HFF-Myc (cell line): ENCODE data around the gene FAM78A.

Experiments used
- DNase-seq: peaks from one replicate; pipeline ENCODE4 v3.0.0-alpha.2; 2011; ENCODE audit warnings: low read depth; ENCODE audit errors: extremely low read depth
- H3K4me3 ChIP-seq: replicated peaks from 2 replicates; pipeline ENCODE4 v1.5.1; 2011; ENCODE audit warnings: low read depth, mild to moderate bottlenecking, control low read depth, low read length
- CTCF ChIP-seq: IDR thresholded peaks from 2 replicates; pipeline ENCODE4 v1.5.1; 2012; ENCODE audit warnings: mild to moderate bottlenecking, low read depth, low read length, control low read depth; ENCODE audit errors: missing control alignments

FAM78A gene

GRCh38 chr9:131236161-131236560 lies 40.1 kb downstream of the FAM78A start:
- TF ChIP-seq CTCF: no peak
- no peak overlapping the region for H3K4me3 ChIP-seq
- DNase-seq: no peak

- no peak for DNase-seq
- H3K4me3 ChIP-seq: no peak overlapping the region
- TF ChIP-seq CTCF: no peak
Measured at GRCh38 chr9:131235480-131235851, 40.8 kb downstream of the FAM78A start.

- no peak for TF ChIP-seq CTCF
- no peak overlapping the region for H3K4me3 ChIP-seq
- DNase-seq: no peak
Measured at GRCh38 chr9:131234799-131235479, 41.4 kb downstream of the FAM78A start.

GRCh38 chr9:131233995-131234394 lies 42.3 kb downstream of the FAM78A start:
- TF ChIP-seq CTCF: no peak
- no peak for DNase-seq
- no peak overlapping the region for H3K4me3 ChIP-seq

GRCh38 chr9:131233556-131233955 lies 42.8 kb downstream of the FAM78A start:
- TF ChIP-seq CTCF: no peak
- DNase-seq: no peak
- H3K4me3 ChIP-seq: no peak overlapping the region

GRCh38 chr9:131228988-131229387 lies 47.3 kb downstream of the FAM78A start:
- no peak overlapping the region for H3K4me3 ChIP-seq
- DNase-seq: no peak
- TF ChIP-seq CTCF: no peak

- no peak overlapping the region for H3K4me3 ChIP-seq
- DNase-seq: no peak
- no peak for TF ChIP-seq CTCF
Measured at GRCh38 chr9:131227959-131228460, 48.3 kb downstream of the FAM78A start.
